Liver (tissue), 3 donors: ENCODE results near the gene CDH13.

Experiments used
- ATF3 ChIP-seq: IDR thresholded peaks from 2 replicates; pipeline ENCODE4 v1.6.1; 2016; ENCODE audit warnings: antibody characterized with exemption
- CTCF ChIP-seq: fragments of 150-350 bp; IDR thresholded peaks from 2 replicates; pipeline ENCODE4 v1.5.1; 2017; ENCODE audit warnings: improper control_type of control experiment, low read depth, low read length; ENCODE audit not compliant: missing input control
- EGR1 ChIP-seq, 2 donors: IDR thresholded peaks; 2 replicates each; pipeline ENCODE4 v1.6.1; 2016 to 2018; ENCODE audit warnings: antibody characterized with exemption in 2 of 2, low read depth in 2 of 2
- RXRA ChIP-seq, 2 donors: IDR thresholded peaks; 2 replicates each; pipeline ENCODE4 v1.6.1; 2017 to 2018; ENCODE audit warnings: antibody characterized with exemption in 2 of 2, mild to moderate bottlenecking in 1 of 2
- SP1 ChIP-seq: IDR thresholded peaks from 2 replicates; pipeline ENCODE4 v1.6.1; 2018; ENCODE audit warnings: antibody characterized with exemption, mild to moderate bottlenecking
- YY1 ChIP-seq: IDR thresholded peaks from 2 replicates; pipeline ENCODE4 v1.6.1; 2016; ENCODE audit warnings: antibody characterized with exemption, mild to moderate bottlenecking
- donor health status: healthy.
- donor health status: healthy.

GRCh38 chr16:82649766-82650165, 23.0 kb downstream of the CDH13 start:
- TF ChIP-seq CTCF, result no peak
- TF ChIP-seq ATF3, result no peak
- TF ChIP-seq RXRA (IDR thresholded peaks at IDR 0.05), result no peak
- TF ChIP-seq SP1, result no peak
- no peak for TF ChIP-seq YY1
- no peak for TF ChIP-seq EGR1 (IDR thresholded peaks at IDR 0.05; ENCODE audit: low read depth in 2 of 2)
